OCI-LY1 (cell line): Measurements from ENCODE around the gene B3GALT5.

Experiments used
- H2AFZ ChIP-seq: fragments of 200-600 bp; sonication (generic), shearing (Covaris generic); 2 replicates; pipeline ENCODE4 v1.6.0; 2014; ENCODE audit warnings: antibody characterized with exemption, mild to moderate bottlenecking, low read length
- H3F3A ChIP-seq: fragments of 200-600 bp; sonication (generic), shearing (Covaris generic); 2 replicates; pipeline ENCODE4 v1.6.0; 2014; ENCODE audit warnings: mild to moderate bottlenecking, antibody characterized with exemption, low read length, moderate library complexity; ENCODE audit not compliant: insufficient read depth
- H3K27ac ChIP-seq: fragments of 200-600 bp; sonication (generic); 2 replicates; pipeline ENCODE4 v1.5.1; 2014; ENCODE audit warnings: low read length, mixed run types, mild to moderate bottlenecking, low read depth; ENCODE audit not compliant: poor library complexity, severe bottlenecking
- H3K27me3 ChIP-seq: fragments of 200-600 bp; sonication (generic); 2 replicates; pipeline ENCODE4 v1.6.0; 2014; ENCODE audit warnings: antibody characterized with exemption, mild to moderate bottlenecking, low read length, moderate library complexity; ENCODE audit not compliant: insufficient read depth
- H3K36me3 ChIP-seq: fragments of 200-600 bp; sonication (generic); 2 replicates; pipeline ENCODE4 v1.6.1; 2014; ENCODE audit warnings: mild to moderate bottlenecking, antibody characterized with exemption, low read length, moderate library complexity, mixed read lengths; ENCODE audit not compliant: insufficient read depth
- H3K4me1 ChIP-seq: fragments of 200-600 bp; sonication (generic); 2 replicates; pipeline ENCODE4 v1.5.1; 2014; ENCODE audit warnings: mild to moderate bottlenecking, low read length, moderate library complexity; ENCODE audit not compliant: insufficient read depth, severe bottlenecking
- H3K4me2 ChIP-seq: fragments of 200-600 bp; sonication (generic), shearing (Covaris generic); 2 replicates; pipeline ENCODE4 v1.6.1; 2014; ENCODE audit warnings: low read length
- H3K4me3 ChIP-seq: fragments of 200-600 bp; sonication (generic); 2 replicates; pipeline ENCODE4 v1.5.1; 2014; ENCODE audit warnings: low read length, low read depth, mild to moderate bottlenecking, mixed read lengths; ENCODE audit not compliant: poor library complexity, severe bottlenecking
- H3K79me2 ChIP-seq: fragments of 200-600 bp; shearing (Covaris generic); 2 replicates; pipeline ENCODE4 v1.6.1; 2016; ENCODE audit warnings: mixed run types, low read length, mixed read lengths; ENCODE audit not compliant: insufficient read depth
- H3K9ac ChIP-seq: fragments of 200-600 bp; sonication (generic), shearing (Covaris generic); 2 replicates; pipeline ENCODE4 v1.6.1; 2014; ENCODE audit warnings: mild to moderate bottlenecking, low read length, mixed read lengths
- H3K9me2 ChIP-seq: fragments of 200-600 bp; sonication (generic), shearing (Covaris generic); 2 replicates; pipeline ENCODE4 v1.6.1; 2014; ENCODE audit warnings: low read depth, mild to moderate bottlenecking, low read length, mixed read lengths
- H3K9me3 ChIP-seq: fragments of 200-600 bp; shearing (Covaris generic); 2 replicates; pipeline ENCODE4 v1.6.1; 2014; ENCODE audit warnings: low read length, mixed read lengths
- H4K20me1 ChIP-seq: fragments of 200-600 bp; sonication (generic), shearing (Covaris generic); 2 replicates; pipeline ENCODE4 v1.6.0; 2016; ENCODE audit warnings: mild to moderate bottlenecking, low read length; ENCODE audit not compliant: insufficient read depth
- CTCF ChIP-seq: fragments of 200-600 bp; sonication (generic), shearing (Covaris generic); IDR thresholded peaks from 2 replicates; pipeline ENCODE4 v1.5.1; 2017; ENCODE audit warnings: mild to moderate bottlenecking, antibody characterized with exemption, low read length, moderate library complexity, mixed read lengths
- EZH2 ChIP-seq: fragments of 200-600 bp; sonication (generic), shearing (Covaris generic); IDR thresholded peaks from 2 replicates; pipeline ENCODE4 v1.8.0; 2017; ENCODE audit warnings: borderline replicate concordance, mixed run types, mild to moderate bottlenecking, antibody characterized with exemption, low read length, moderate library complexity, mixed read lengths

B3GALT5 gene

GRCh38 chr21:39721885-39722284 lies 109.1 kb downstream of the B3GALT5 start:
- no peak overlapping the region for H3K9ac ChIP-seq
- H2AFZ ChIP-seq = no peak overlapping the region
- H3K4me1 ChIP-seq = no peaks in the 10 kb centered on the region
- H3K27me3 ChIP-seq = no peaks in the 10 kb centered on the region; the same call in 1 of the 2 replicates
- no peaks in the 10 kb centered on the region for H3F3A ChIP-seq
- no peak overlapping the region for H3K4me2 ChIP-seq
- TF ChIP-seq EZH2 (no peak), CTCF (no peak)
- H3K9me3 ChIP-seq = no peaks in the 10 kb centered on the region
- H3K36me3 ChIP-seq = no peaks in the 10 kb centered on the region
- H3K4me3 ChIP-seq = no peak overlapping the region
- H3K9me2 ChIP-seq = no peaks in the 10 kb centered on the region
- no peaks in the 10 kb centered on the region for H4K20me1 ChIP-seq
- no peaks in the 10 kb centered on the region for H3K79me2 ChIP-seq
- H3K27ac ChIP-seq = no peak overlapping the region
